ENCODE data around the gene BLOC1S6. TPM values are rescaled to one million over a fixed set of nuclear protein-coding genes. Genes with fewer than 3 reads are reported as not detected.

Gene BLOC1S6
- total and polyA plus RNA-seq, 9 of the 15 experiments (the other 6 are each of a cell fraction or from before 2014, with no cell fraction given), result 18.2 to 72.4 (median 38.4) TPM

GRCh38 chr15:45587095-45587862 lies at the start of gene BLOC1S6 (continued):
- TF ChIP-seq ZBTB12 (CRISPR knock-in tag; IDR thresholded peaks at IDR 0.05) (peak; percentile 90), ZNF197 (CRISPR knock-in tag; IDR thresholded peaks at IDR 0.05; ENCODE audit: low read depth) (no peak), CAMTA2 (CRISPR knock-in tag; conservative IDR thresholded peaks at IDR 0.05) (no peak), MCM7 (IDR thresholded peaks at IDR 0.05) (no peak), TAF9B (IDR thresholded peaks at IDR 0.05; ENCODE audit: partially characterized antibody) (peak; percentile 89), ARID3A (IDR thresholded peaks at IDR 0.05; ENCODE audit: borderline replicate concordance, low read depth, low read length) (no peak), NKRF (IDR thresholded peaks at IDR 0.05; ENCODE audit: borderline replicate concordance) (peak; percentile 77; the same call in 1 of the 2 replicates), TSHZ1 (CRISPR knock-in tag; IDR thresholded peaks at IDR 0.05) (no peak), HMGN3 (IDR thresholded peaks at IDR 0.05; ENCODE audit: borderline replicate concordance, extremely low read depth, insufficient read length, low read depth, low read length) (peak; percentile 69), BCOR (IDR thresholded peaks at IDR 0.05) (peak; percentile 57; the same call in 1 of the 2 replicates), ZNF655 (CRISPR knock-in tag; IDR thresholded peaks at IDR 0.05) (no peak), NCOA6 (IDR thresholded peaks at IDR 0.05) (no peak), ZFP1 (CRISPR knock-in tag; IDR thresholded peaks at IDR 0.05) (no peak), ZNF561 (CRISPR knock-in tag; conservative IDR thresholded peaks at IDR 0.05) (no peak)

Measured in K562 (cell line).